Epithelial cell of prostate (primary cell): ENCODE results near the gene GDI1.
"Not testable (repeated sequence)": the region's sequence is repeated elsewhere in the genome, so short reads cannot be mapped to it uniquely, and the experiment has no call there.

Source experiments
- DNase-seq: peaks from one replicate; pipeline ENCODE4 v3.0.0-alpha.2; 2011; ENCODE audit warnings: low read depth, low spot score
- H3K27ac ChIP-seq: fragments of 450-650 bp; 2 replicates; pipeline ENCODE4 v1.5.1; 2017; ENCODE audit warnings: mild to moderate bottlenecking

Gene GDI1

DNA sequence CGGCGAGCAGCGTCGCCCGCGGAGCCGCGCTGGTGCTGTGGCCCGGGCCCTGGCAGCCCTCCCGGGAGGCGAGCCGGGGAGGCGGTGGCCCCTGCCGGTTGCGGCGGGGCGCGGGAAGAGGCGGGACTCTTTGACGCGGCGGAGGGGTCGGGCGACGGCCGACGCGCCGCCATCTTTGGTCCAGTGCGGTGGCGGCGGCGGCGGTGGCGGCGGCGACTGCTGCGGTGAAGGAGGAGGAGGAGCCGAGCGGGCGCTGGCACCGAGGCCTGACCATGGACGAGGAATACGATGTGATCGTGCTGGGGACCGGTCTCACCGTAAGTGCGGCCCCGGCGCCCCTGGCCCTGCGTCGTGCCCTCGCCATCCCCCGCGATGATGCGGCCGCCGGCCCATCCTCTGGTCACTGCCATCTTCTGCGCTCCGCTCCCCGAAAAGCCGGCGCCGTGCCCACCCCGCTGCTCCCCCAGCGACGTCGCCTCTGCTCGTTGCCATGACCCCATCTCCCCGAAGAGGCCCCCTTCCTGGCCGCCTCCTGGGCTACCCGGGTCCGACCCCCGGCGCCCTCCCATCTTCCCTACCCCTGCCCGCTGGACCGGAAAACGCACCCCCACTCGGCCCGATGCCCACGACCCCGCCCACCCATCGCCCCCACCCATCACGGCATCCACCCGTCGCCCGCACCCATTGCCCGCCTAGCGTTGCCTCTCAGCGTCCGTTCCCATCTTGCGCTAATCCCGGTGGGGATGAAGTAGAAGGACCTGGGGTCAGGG lies at the start of gene GDI1:
Gene GDI1 (plus strand): TSS at position 172 of the 770 bp plus-strand sequence. CDS start 101 bp downstream, at position 273.
- peak within 1 kb of the TSS; percentile 54 for H3K27ac ChIP-seq
- DNase-seq = no peak

DNA sequence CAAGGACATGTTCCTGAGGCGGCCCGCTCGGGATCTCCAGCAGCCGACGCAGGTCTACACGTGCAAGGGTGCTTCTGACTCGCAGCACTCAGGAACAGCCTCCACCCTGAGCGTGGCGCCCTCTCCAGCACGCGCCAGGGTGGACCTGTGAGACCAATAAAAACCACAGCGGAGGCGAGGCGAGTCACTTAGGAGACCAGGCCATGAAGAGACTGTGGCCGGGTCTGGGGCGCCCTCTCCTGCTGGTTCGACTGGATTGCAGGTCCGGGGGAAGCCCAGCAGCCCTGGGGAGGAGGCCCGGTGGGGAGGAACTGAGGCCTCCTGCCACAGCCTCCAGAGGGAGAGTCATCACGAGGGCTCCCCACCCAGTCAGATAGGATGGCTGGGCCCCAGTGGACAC lies 48.9 kb upstream of the GDI1 start:
- DNase-seq, H3K27ac ChIP-seq: not testable (repeated sequence)

DNA sequence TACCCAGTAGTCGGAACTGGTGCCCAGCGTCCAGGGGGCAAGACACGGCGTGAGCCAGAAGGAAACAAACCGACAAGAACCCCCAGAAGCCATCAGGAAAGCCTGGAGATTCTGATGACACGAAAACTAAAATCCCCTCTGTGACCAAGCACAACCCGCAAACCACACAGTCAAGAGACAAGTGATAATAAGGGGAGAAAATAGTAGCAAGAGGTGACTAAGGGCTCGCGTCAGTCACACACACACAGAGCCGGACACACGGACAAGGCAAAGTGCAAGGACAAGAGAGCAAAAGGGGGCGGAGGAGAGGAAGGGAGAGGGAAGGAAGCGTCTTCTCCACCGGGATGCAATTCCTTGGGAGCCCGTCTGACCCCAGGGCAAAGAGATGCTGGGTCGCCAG lies 48.3 kb upstream of the GDI1 start:
- not testable (repeated sequence) for H3K27ac ChIP-seq, DNase-seq

DNA sequence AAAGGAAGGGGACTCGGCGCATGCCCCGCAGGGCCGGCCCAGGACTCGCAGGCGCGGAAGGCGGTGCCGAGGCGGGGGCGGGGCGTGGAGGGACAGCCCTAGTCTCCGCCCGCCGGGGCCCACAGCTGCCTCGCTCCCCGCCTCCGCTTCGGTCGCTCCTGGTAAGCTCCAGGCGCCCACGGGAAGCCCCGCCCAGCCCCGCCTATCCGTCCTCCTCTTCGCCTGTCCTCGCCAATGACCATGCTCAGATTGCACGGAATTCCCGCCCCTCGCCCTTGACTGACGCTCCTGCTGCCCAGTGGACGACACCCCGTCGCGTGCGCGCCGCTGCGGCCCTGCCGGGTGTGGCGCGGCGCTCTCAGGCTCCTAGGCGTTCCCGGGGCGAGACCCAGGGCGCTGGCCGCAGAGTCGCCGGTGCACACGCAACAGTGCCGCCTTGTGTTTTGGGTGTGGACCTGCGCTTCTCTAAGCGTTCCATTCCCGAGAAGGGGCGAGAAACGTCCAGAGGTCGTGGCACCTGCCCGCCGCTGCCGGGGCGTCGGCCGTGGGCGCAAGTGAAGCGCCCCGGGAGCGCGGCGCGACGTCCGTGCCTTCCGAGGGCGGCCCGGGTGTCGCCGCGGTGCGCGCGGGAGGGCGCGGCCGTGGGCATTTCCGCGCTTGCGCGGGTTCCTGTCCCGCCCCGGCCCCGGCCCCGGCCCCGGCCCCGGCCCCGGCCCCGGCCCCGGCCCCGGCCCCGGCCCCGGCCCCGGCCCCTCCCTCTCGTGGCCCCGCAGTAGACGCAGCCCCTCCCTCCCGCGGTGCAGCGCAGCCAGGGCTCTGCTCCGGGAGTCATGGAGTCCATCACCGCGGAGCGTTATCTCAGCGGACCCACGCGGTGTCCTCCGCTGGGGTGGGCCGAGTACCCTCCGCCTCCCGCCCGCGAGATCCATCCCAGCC lies 46.9 kb upstream of the GDI1 start:
- not testable (repeated sequence) for H3K27ac ChIP-seq, DNase-seq

DNA sequence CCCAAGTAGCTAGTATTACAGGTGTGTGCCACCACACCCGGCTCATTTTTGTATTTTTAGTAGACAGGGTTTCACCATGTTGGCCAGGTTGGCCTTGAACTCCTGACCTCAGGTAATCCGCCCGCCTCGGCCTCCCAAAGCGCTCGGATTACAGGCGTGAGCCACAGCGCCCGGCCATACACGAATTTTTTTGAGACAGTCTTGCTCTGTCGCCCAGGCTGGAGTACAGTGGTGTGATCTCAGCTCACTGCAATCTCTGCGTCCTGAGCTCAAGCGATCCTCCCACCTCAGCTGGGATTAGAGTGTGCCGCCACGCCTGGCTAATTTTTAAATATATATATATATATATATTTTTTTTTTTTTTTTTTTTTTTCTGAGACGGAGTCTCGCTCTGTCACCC lies 40.6 kb upstream of the GDI1 start:
- not testable (repeated sequence) for DNase-seq
- peak overlapping the region; percentile 94 for H3K27ac ChIP-seq

DNA sequence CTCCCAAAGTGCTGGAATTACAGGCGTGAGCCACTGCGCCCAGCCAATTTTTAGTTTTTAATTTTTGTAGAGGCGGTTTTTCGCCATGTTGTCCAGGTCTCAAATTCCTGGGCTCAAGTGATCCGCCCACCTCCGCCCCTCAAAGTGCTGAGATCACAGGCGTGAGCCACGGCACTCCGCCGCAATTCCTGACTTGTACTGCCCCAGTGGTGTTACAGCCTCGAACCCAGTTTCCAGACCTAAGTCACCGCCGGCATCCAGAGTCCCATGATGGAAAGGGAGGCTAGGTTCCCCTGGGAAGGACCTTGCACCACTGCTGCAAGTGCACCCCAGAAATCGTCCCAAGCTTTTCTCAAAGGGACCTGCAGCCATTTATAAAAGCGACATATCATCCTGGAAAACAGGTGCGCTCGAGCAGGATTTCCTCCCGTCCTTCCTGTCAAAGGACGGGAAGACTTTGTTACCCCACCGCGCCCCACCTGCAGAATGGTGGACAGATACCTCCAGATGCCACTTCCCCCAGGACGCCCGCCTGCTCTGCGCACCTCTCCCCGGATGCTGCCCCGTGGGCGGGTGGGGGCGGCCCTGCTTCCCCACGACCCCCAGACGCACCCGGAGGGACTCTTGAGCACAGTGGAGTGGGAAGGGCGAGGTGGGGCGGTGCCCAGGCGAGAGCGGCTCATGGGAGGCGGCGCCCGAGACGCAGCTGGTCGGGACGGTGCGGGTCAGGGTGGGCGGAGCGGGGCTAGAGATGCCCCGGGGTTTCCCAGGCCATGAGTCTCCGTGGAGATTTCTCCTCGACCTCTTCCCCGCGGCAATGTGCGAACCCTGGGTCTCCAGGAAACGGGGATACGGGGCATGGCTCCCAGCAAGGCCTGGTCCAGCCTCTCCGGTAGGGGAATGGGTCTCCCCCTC lies 39.7 kb upstream of the GDI1 start:
- peak overlapping the region; percentile 94 for H3K27ac ChIP-seq
- DNase-seq = no peak

DNA sequence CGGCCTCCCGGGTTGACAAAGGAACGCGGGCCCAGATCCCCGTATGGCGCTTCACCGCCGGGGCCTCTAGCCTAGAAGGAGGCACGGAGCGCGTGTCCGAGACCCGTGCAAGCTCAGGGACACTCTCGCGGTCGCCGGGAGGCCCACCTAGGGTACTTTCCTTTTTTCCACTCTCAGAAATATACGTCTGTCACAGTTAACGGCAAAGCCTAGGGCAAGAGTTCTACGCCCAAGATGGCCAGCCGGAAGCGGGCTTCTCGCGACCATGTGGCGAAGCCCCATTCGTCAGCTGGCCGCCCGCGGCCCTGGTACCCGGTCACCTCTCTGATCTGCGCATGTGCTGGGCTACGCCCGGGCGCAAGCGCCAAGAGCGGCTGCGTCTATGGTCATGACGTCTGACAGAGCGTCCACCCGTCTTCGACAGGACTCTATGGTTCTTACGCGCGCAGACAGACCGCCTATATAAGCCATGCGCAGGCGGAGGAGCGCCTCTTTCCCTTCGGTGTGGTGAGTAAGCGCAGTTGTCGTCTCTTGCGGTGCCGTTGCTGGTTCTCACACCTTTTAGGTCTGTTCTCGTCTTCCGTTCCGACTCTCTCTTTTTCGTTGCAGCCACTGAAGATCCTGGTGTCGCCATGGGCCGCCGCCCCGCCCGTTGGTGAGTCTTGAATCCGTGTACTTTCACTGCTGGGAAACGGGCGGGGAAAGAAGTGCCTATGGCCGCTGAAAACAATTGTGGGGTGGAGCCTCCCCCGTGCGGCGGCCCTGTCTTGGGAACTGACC lies 38.9 kb upstream of the GDI1 start, which contains the start of gene RPL10:
Gene RPL10 (plus strand): TSS at position 490 of the 780 bp plus-strand sequence. CDS start 143 bp downstream, at position 633.
- peak; percentile 88 for DNase-seq
- peak within 1 kb of the TSS; percentile 94 for H3K27ac ChIP-seq

DNA sequence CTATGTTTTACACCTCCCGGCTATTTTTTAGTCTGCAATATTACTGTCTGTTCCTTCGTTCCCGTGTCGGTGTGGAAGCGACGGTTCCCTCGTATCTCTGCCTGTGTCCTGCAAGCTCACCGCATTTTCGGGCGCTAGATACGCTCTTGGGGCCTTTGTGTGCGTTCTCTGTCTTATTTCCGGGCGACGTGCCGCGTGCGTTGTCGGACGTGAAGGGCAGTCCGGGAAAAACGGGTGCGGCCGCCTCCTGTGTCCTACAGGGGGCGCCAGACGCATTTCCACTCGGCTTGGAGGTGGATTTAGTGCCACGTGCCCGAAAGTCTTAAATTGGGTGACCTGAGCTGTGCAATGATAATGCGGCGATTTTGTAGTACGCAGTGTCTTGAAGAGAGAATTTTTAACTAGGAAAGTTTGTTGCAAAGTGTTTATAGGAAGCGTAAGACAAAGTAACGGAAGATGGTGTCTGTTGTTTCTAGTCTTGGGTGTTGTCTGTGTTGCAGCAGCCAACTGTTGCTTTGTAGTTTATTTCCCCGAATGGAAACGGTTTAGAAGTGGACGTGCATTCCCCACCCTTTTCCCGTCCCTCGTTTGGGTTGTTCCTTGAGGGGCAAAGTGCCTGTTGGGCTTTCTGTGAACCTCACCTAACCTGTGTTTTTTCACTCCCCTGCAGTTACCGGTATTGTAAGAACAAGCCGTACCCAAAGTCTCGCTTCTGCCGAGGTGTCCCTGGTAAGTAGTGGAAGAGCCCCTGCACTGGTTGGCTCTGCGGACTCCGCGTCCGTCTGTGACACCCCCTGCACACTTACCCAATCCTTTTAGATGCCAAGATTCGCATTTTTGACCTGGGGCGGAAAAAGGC lies 38.1 kb upstream of the GDI1 start:
- no peak for DNase-seq
- peak overlapping the region; percentile 94 for H3K27ac ChIP-seq

DNA sequence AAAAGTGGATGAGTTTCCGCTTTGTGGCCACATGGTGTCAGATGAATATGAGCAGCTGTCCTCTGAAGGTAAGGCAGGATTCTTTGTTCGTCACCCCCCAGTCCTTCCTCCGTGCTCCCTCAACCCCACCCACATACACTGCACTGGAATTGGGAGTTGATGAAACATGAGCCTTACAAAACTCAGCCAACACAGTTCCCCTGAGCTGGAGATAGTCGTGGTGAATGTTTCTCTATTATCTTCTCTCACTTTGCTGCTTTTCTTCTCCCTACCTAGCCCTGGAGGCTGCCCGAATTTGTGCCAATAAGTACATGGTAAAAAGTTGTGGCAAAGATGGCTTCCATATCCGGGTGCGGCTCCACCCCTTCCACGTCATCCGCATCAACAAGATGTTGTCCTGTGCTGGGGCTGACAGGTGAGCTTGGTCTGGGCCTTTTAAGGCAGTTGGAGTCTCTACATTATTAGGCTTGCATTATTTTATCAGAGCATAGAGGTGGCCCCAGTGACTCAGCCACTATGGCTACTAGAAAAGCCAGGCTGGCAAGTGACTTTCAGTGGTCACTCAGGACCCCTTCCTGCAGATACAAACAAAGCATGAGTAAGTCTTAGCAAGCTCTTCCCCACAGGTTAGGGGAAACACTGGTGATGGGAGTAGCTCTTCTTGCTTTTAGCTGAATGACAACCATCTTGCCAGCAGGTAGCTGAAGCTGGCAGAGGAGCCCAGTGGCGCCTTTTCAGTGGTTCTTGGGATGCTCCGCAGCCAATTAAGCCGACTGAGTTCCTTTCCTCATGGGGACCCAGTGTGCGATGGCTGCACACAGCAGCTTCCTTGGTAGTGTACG lies 37.2 kb upstream of the GDI1 start:
- H3K27ac ChIP-seq = peak overlapping the region; percentile 94

DNA sequence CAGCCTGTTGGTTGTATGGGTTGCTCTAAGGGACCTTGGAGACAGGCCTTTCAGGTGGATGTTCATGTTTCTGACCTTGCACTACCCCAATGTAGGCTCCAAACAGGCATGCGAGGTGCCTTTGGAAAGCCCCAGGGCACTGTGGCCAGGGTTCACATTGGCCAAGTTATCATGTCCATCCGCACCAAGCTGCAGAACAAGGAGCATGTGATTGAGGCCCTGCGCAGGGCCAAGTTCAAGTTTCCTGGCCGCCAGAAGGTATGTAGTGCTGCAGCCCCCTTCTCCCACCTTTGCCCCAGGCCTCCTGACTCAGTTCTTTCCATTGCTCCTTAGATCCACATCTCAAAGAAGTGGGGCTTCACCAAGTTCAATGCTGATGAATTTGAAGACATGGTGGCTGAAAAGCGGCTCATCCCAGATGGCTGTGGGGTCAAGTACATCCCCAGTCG lies 36.6 kb upstream of the GDI1 start:
- not testable (repeated sequence) for DNase-seq
- H3K27ac ChIP-seq = peak overlapping the region; percentile 94

More for the DNA sequence above, 37.2 kb upstream of the GDI1 start:
- no peak for DNase-seq

DNA sequence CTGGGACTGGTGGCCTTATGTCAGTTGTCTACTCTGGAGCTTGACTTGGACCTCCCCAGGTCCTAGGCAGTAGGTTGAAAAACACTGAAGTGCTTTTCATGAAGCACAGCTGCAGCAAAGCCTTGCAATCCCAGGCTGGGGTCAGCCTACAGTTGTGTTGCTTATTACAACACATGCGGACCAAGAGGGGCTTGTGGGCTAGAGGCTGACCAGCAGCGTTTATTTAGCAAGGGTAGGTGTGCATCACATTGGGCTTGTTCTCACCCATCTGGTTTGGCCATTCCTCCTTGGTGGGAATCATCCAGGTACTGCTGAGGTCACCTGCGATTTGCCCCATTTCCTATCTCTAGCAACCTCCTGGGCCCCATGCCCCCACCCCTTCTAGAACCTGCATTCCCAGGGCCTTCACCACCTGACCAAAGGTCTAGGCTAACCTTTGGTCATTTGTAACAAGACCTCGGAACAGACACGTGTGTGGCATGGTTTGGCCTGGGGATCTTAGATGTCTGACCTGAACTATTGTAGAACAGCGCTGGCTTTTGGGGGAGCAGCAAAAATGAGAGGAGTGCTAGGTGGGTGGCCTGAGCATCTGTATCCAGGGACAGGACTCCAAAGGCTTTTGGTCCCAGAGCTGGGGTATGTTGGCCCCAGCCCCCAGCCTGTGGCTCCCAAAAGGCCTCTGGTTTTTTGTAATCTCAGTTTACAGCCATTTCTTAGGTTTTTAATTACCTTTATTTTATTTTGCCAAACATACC lies 35.7 kb upstream of the GDI1 start:
- DNase-seq = no peak
- peak overlapping the region; percentile 94 for H3K27ac ChIP-seq

DNA sequence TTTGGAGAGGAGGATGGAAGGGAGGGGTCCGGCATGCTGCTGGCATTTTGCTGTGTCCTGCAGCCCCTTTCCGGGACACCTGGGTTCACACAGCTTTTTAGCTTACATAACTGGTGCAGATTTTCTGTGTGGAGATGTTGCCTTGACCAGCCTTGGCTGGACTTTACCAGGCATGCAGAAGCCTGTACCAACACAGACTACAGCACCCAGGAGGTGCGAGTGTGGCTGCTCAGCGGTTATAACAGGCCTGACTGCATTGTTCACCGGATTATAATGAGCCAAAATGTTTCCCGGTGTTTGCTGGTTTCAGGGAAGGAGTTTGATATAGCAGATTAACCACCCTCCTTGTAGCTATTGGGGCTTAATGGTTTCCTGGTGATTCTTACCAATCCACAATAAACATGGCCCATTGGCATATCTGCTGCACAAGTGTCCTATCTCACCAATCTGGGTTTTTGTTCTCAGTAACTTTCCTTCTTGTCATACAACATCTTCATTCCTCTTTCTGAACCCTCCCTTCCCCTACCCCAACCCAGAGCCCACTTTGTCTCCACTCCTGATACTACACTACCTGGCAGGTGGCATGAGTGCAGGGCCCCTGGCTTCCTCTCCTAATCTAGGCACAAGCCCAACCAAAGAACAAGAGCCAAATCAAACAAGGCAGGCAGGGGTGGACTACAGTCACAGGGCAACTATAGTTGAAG lies 34.9 kb upstream of the GDI1 start:
- no peak for DNase-seq

DNA sequence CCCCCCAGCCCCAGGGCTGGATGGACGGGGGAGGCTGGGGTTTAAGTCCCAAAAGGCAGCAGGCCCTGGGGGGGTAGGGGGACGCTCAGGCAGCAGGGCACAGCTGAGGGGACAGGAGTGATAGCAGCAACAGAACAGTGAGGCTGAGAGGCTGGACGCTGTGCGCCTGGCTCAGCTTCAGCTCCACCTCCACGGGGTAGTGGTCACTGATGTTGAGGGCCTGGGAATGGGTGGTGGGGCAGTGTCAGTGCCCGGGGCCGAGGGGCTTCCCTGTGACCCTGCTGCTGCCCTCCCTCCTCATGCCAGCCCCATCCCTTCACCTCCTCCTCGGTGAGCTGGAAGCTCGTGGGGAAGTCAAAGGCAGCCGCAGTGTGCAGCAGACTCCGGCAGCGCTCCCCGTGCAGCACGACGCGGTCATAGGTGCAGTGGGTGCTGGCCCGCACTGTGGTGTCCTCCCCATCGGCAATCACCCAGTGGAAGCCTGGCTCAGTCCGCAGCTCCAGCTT lies 34.3 kb upstream of the GDI1 start:
- DNase-seq = no peak
- H3K27ac ChIP-seq = peak overlapping the region; percentile 94

More for the DNA sequence above, 34.9 kb upstream of the GDI1 start:
- H3K27ac ChIP-seq = peak overlapping the region; percentile 94

DNA sequence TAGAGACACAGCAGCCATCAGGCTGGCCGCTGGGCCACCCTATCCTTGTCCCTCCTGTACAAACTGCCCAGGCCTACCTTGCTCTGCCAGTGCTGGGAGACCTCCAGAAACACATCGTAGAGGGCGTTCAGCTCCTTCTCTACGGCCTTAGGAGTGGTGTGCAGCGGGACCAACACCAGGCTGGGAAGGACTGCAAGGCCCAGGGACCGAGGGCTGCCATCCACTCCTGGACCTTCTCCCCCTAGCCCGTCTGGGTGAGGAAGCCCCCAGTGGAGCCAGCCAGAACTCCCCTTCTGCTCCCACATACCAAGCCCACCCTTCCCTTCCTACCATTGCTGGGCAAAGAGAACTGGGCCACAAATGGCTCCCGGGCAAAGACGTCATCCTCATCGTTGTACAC lies 33.8 kb upstream of the GDI1 start:
- DNase-seq = no peak
- no peak overlapping the region for H3K27ac ChIP-seq

DNA sequence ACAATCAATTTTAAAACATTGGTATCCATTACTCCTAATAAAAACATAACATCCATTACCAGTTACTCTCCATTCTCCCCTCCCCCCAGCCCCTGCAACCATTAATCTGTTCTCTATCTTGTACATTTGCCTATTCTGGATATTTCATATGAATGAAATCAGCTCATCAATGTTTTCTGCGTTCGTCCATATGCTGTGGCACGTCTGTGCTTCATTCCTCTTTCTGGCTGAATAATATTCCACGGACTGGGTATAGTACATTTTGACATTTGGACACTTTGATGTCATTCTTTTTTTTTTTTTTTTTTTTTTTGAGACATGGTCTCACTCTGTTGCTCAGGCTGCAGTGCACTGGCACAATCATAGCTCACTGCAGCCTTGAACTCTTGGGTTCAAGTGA lies 33.1 kb upstream of the GDI1 start:
- no peak for DNase-seq
- H3K27ac ChIP-seq = no peak overlapping the region
